Measurements from ENCODE around the gene ADGRF1.

Gene ADGRF1

GRCh38 chr6:47005486-47005885 is 36.6 kb downstream of the ADGRF1 start:
- Histone ChIP-seq H3K27me3 (ENCODE audit: low read length) (0 out of 2 replicates have a peak, but pooled peaks cover 3% of the 10 kb centered on the region), H3K79me2 (ENCODE audit: insufficient read depth, low read length) (no peaks in the 10 kb centered on the region), H3K9me2 (replicated peaks; ENCODE audit: insufficient read depth, low read length) (no peaks in the 10 kb centered on the region), H3K4me3 (ENCODE audit: insufficient read depth, low read length, poor library complexity, severe bottlenecking) (no peak overlapping the region), H3F3A (ENCODE audit: insufficient read depth) (no peaks in the 10 kb centered on the region), H4K20me1 (ENCODE audit: low read depth, low read length) (no peaks in the 10 kb centered on the region), H2AFZ (ENCODE audit: low read depth, low read length, severe bottlenecking) (no peak overlapping the region), H3K4me2 (ENCODE audit: low read depth, low read length, poor library complexity, severe bottlenecking) (no peak overlapping the region), H3K9me3 (ENCODE audit: insufficient read depth, low read length) (no peaks in the 10 kb centered on the region), H3K36me3 (ENCODE audit: low read length) (no peaks in the 10 kb centered on the region), H3K9ac (ENCODE audit: low read length) (no peak overlapping the region), H3K27ac (ENCODE audit: low read depth, low read length) (no peak overlapping the region)
- TF ChIP-seq CTCF (IDR thresholded peaks at IDR 0.05; ENCODE audit: insufficient read depth, low read length, poor library complexity, severe bottlenecking): no peak
- TF ChIP-seq EZH2phosphoT487 (conservative IDR thresholded peaks at IDR 0.05; ENCODE audit: low read length): no peak

GRCh38 chr6:47004463-47004862 is 37.7 kb downstream of the ADGRF1 start:
- Histone ChIP-seq H3K9me2 (replicated peaks; ENCODE audit: insufficient read depth, low read length) (no peaks in the 10 kb centered on the region), H4K20me1 (ENCODE audit: low read depth, low read length) (no peaks in the 10 kb centered on the region), H3K36me3 (ENCODE audit: low read length) (no peaks in the 10 kb centered on the region), H3K9me3 (ENCODE audit: insufficient read depth, low read length) (no peaks in the 10 kb centered on the region), H3K79me2 (ENCODE audit: insufficient read depth, low read length) (no peaks in the 10 kb centered on the region), H3K4me3 (ENCODE audit: insufficient read depth, low read length, poor library complexity, severe bottlenecking) (no peak overlapping the region), H3F3A (ENCODE audit: insufficient read depth) (no peaks in the 10 kb centered on the region), H3K27ac (ENCODE audit: low read depth, low read length) (no peak overlapping the region), H2AFZ (ENCODE audit: low read depth, low read length, severe bottlenecking) (no peak overlapping the region), H3K9ac (ENCODE audit: low read length) (no peak overlapping the region), H3K4me2 (ENCODE audit: low read depth, low read length, poor library complexity, severe bottlenecking) (no peak overlapping the region), H3K27me3 (ENCODE audit: low read length) (0 out of 2 replicates have a peak, but pooled peaks cover 3% of the 10 kb centered on the region)
- TF ChIP-seq CTCF (IDR thresholded peaks at IDR 0.05; ENCODE audit: insufficient read depth, low read length, poor library complexity, severe bottlenecking): no peak
- TF ChIP-seq EZH2phosphoT487 (conservative IDR thresholded peaks at IDR 0.05; ENCODE audit: low read length): no peak

GRCh38 chr6:47000842-47001241 is 41.3 kb downstream of the ADGRF1 start:
- H3K9me3 ChIP-seq (ENCODE audit: insufficient read depth, low read length): no peaks in the 10 kb centered on the region
- H2AFZ ChIP-seq (ENCODE audit: low read depth, low read length, severe bottlenecking): no peak overlapping the region
- H3K36me3 ChIP-seq (ENCODE audit: low read length): no peaks in the 10 kb centered on the region
- H3K4me2 ChIP-seq (ENCODE audit: low read depth, low read length, poor library complexity, severe bottlenecking): no peak overlapping the region
- H3K27ac ChIP-seq (ENCODE audit: low read depth, low read length): no peak overlapping the region
- no peaks in the 10 kb centered on the region for H3K79me2 ChIP-seq (ENCODE audit: insufficient read depth, low read length)
- no peaks in the 10 kb centered on the region for H4K20me1 ChIP-seq (ENCODE audit: low read depth, low read length)
- no peaks in the 10 kb centered on the region for H3K9me2 ChIP-seq (replicated peaks; ENCODE audit: insufficient read depth, low read length)
- TF ChIP-seq CTCF (IDR thresholded peaks at IDR 0.05; ENCODE audit: insufficient read depth, low read length, poor library complexity, severe bottlenecking): no peak
- no peak for TF ChIP-seq EZH2phosphoT487 (conservative IDR thresholded peaks at IDR 0.05; ENCODE audit: low read length)
- no peak overlapping the region for H3K4me3 ChIP-seq (ENCODE audit: insufficient read depth, low read length, poor library complexity, severe bottlenecking)
- no peak overlapping the region for H3K9ac ChIP-seq (ENCODE audit: low read length)
- no peaks in the 10 kb centered on the region for H3F3A ChIP-seq (ENCODE audit: insufficient read depth)
- 0 out of 2 replicates have a peak, but pooled peaks cover 3% of the 10 kb centered on the region for H3K27me3 ChIP-seq (ENCODE audit: low read length)
